ENCODE results near the gene ATOH7. TPM values are rescaled to one million over a fixed set of nuclear protein-coding genes. Genes with fewer than 3 reads are reported as not detected.

Gene ATOH7
- total RNA-seq, 4 donors from 2014 or later, result 0.38 to 0.99 (median 0.49) TPM; not detected in 1

GRCh38 chr10:68233046-68233445 lies 1.1 kb upstream of the ATOH7 start:
- TF ChIP-seq POLR2A (IDR thresholded peaks at IDR 0.05), result no peak
- TF ChIP-seq, protein P1, sequence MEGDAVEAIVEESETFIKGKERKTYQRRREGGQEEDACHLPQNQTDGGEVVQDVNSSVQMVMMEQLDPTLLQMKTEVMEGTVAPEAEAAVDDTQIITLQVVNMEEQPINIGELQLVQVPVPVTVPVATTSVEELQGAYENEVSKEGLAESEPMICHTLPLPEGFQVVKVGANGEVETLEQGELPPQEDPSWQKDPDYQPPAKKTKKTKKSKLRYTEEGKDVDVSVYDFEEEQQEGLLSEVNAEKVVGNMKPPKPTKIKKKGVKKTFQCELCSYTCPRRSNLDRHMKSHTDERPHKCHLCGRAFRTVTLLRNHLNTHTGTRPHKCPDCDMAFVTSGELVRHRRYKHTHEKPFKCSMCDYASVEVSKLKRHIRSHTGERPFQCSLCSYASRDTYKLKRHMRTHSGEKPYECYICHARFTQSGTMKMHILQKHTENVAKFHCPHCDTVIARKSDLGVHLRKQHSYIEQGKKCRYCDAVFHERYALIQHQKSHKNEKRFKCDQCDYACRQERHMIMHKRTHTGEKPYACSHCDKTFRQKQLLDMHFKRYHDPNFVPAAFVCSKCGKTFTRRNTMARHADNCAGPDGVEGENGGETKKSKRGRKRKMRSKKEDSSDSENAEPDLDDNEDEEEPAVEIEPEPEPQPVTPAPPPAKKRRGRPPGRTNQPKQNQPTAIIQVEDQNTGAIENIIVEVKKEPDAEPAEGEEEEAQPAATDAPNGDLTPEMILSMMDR (IDR thresholded peaks at IDR 0.05), result no peak
- H3K4me3 ChIP-seq (ENCODE audit: low read depth, poor library complexity, severe bottlenecking), result no peak overlapping the region
- 79 to 91% methylated on average over 3 of the region's 3 CpGs for WGBS, 2 donors
- intact Hi-C loops (cut with DNase I; ENCODE audit: low total_unique reads), result no loop called here
- DNase-seq (ENCODE audit: low spot score in 2 of 2), result no peak

GRCh38 chr10:68231106-68231816 lies 652 bp downstream of the ATOH7 start:
- H3K4me3 ChIP-seq (ENCODE audit: low read depth, poor library complexity, severe bottlenecking), result peak overlapping the region; percentile 26
- peak in 1 of 2 donors; percentile 88 for DNase-seq (ENCODE audit: low spot score in 2 of 2)
- intact Hi-C loops (cut with DNase I; ENCODE audit: low total_unique reads), result no loop called here
- TF ChIP-seq, protein P1 (IDR thresholded peaks at IDR 0.05), result no peak
- TF ChIP-seq POLR2A (IDR thresholded peaks at IDR 0.05), result no peak
- WGBS, 2 donors, result 1% methylated on average over 45 to 62 of the region's 81 CpGs

DNA sequence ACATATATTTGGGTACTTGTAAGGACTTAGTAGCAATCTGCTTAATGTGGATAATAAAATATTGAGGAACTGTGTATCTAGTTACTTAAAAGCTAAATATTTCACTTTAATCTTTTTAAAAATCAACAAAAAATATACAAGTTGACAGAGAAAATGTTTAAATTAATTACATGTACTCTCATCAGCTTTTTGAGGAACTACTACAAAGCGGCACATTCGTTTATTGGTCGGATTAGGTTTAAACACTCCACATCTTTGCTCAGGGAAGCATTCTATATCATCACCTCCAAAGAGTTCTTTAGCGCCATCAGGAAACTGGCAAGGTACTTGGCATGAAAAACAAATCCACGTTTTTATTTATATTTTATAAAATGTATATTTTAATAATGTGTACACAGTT lies 1.6 kb downstream of the ATOH7 start:
- intact Hi-C loops (cut with DNase I; ENCODE audit: low total_unique reads), result no loop called here
- TF ChIP-seq POLR2A (IDR thresholded peaks at IDR 0.05), result no peak
- TF ChIP-seq, protein P1 (IDR thresholded peaks at IDR 0.05), result no peak
- WGBS, 2 donors, result 82 to 84% methylated on average over 5 of the region's 5 CpGs
- H3K4me3 ChIP-seq (ENCODE audit: low read depth, poor library complexity, severe bottlenecking), result no peak overlapping the region
- no peak for DNase-seq (ENCODE audit: low spot score in 2 of 2)

DNA sequence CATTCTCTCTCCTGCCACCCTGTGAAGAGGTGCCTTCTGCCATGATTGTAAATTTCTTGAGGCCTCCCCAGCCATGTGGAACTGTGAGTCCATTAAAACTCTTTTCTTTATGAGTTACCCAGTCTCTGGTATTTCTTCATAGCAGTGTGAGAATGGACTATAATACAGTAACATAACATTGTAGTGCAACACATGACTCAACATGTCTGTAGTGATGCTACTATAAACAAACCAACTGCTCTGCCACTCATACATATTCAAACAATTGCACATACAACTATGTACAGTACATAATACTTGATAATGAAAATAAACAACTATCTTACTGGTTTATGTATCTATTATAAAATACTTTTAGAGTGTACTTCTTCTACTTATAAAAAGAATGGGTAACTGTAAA lies 7.1 kb downstream of the ATOH7 start:
- no peak overlapping the region for H3K4me3 ChIP-seq (ENCODE audit: low read depth, poor library complexity, severe bottlenecking)
- intact Hi-C loops (cut with DNase I; ENCODE audit: low total_unique reads), result no loop called here
- no peak for DNase-seq (ENCODE audit: low spot score in 2 of 2)
- TF ChIP-seq, protein P1 (IDR thresholded peaks at IDR 0.05), result no peak
- TF ChIP-seq POLR2A (IDR thresholded peaks at IDR 0.05), result no peak

DNA sequence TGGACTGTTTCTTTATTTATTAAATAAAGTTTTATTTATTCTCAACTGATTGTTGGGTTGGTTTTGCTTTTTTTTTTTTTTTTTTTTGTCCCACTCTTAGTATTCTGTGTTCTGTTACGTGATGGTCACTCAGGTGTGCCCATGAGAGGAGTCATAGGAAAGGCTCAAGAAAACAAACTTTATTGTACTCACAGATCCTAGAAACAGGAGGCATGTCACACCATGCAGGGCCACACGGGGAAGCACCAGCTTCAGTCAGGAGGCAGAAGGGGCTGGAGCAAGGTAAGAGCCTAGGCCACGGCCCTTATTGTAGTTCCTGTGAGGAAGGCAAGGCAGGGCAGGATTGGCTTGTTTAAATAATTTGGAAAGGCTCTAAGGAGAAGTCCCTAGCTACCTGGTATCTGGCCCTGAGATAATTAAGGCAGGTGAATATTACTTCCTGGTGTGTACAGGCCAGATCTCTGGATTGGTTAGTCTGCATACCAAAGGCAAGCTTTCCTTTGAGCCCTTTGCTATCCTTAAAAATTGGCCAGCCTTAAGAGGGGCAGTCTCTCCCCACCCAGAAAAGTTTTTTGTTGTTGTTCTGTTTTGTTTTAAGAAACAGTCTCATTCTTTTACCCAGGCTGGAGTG lies 8.3 kb downstream of the ATOH7 start:
- DNase-seq (ENCODE audit: low spot score in 2 of 2), result no peak
- intact Hi-C loops (cut with DNase I; ENCODE audit: low total_unique reads), result no loop called here
- 69 to 76% methylated on average over 3 of the region's 3 CpGs for WGBS, 2 donors

More for the DNA sequence above, 8.3 kb downstream of the ATOH7 start:
- H3K4me3 ChIP-seq (ENCODE audit: low read depth, poor library complexity, severe bottlenecking), result no peak overlapping the region
- TF ChIP-seq, protein P1 (IDR thresholded peaks at IDR 0.05), result no peak
- no peak for TF ChIP-seq POLR2A (IDR thresholded peaks at IDR 0.05)
